Measurements from ENCODE around the gene SBNO2.
"Not testable (repeated sequence)": the region's sequence is repeated elsewhere in the genome, so short reads cannot be mapped to it uniquely, and the experiment has no call there.

Gene SBNO2

DNA sequence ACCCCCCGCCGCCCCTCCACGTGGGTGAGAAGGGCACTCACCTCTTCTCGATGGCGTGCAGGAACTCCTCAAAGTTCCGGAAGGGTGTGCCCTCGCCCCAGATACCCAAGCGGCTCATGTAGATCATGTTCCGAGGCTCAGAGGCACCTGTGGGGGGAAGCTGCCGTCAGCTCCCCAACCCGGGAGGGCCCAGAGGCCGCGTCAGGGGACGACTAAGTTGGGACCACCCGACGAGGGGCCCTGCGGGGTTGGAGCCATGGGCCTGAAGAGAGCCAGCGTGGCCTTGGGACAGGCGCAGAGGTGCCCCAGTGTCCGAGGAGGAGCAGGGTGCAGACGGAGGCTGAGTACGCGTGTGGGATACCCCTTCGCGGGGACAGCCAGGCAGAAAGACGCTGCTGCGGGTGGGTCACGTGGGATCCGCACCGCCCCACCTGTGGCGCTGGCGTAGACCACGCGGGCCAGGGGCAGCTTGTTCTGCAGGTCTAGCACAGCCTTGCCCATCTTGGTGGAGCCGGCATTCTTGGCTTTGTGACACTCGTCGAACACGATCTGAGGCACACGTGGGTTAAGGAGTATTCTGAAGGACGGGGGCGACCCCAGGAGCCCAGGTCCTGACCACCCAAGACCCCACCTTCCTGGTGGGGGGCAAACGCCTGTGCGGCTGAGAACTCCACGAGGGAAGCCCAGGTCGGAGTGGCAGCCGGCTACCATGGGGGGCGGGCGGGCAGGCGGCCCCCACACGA is 54.4 kb downstream of the SBNO2 start:
- no peak for DNase-seq (ENCODE audit: low read depth in 2 of 2)

DNA sequence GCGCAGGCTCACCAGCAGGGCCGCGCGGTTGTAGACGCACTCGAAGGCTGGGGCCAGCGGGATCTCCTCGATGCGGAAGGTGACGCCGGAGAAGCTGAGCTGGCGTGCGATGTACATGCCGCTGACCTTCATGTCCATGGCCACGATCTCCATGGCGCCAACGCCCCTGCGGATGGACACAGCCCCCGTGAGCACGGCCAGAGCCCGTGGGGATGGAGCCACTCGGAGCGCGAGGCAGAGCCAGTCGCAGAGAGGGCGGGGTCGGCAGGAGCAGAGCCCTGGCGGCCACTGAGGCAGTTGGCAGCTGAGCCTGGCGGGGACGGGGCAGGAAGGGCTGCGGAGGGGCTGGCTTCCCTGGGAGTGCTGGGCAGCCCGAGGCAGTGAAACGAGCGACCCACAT is 55.1 kb downstream of the SBNO2 start:
- no peak for DNase-seq (ENCODE audit: low read depth in 2 of 2)

DNA sequence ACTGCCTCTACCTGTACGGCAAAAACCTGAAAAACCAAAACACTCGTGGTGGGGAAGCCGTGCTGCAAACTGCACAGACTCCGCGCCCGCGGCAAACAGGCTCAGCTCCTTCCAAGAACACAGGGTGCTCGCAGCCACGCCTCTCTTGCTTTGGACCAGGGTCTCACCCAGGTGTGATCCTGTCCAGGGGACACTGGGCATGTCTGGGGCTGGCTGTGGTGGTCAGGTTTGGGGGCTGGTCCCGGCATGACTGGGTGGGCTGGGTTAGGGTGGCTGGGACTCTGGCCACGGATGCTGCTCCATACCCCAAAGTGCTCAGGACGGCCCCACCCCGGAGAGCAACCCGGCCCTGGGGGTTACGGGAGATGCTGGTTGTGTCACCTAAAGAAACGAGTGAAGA is 56.4 kb downstream of the SBNO2 start:
- no peak for DNase-seq (ENCODE audit: low read depth in 2 of 2)

DNA sequence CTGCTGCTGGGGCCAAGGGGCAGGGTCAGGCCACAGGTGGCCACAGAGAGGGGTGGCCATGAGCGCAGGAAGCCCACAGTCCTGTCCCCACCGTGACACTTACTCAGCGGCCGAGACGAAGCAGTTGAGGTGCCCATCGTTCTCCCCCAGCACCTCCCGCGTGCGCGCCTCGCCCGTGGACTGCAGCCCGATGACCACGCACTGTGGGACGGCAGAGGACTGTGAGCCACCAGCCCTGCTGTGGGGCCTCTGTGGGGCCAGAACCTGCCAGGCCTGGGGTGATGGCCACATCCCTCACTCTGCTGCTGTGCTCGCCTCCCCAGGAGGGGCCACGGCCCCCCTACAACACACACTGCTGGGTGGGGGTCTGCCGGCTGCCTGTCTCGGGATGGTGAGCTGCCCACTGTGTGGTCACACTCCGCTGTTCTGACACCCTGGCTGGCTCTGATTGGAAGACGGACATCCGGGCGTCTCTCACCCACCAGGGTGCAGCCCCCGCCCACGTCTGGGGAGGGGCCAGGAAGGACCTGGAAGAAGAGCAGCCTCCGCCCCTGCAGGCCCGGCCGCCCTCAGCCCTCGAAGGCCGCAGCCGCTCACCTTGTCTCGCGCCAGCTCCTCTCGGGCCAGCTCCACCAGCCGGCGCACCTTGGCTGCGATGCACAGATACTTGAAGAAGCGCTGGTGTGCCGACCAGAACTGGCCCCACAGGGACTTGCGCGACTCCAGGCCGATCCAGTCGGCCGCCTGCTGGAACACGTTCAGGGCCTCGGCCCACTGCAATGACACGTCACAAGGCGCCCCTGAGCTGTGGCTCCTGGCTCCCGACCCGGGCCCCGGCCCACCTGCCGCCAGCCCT is 57.1 kb downstream of the SBNO2 start:
- DNase-seq (ENCODE audit: low read depth in 2 of 2) = no peak

DNA sequence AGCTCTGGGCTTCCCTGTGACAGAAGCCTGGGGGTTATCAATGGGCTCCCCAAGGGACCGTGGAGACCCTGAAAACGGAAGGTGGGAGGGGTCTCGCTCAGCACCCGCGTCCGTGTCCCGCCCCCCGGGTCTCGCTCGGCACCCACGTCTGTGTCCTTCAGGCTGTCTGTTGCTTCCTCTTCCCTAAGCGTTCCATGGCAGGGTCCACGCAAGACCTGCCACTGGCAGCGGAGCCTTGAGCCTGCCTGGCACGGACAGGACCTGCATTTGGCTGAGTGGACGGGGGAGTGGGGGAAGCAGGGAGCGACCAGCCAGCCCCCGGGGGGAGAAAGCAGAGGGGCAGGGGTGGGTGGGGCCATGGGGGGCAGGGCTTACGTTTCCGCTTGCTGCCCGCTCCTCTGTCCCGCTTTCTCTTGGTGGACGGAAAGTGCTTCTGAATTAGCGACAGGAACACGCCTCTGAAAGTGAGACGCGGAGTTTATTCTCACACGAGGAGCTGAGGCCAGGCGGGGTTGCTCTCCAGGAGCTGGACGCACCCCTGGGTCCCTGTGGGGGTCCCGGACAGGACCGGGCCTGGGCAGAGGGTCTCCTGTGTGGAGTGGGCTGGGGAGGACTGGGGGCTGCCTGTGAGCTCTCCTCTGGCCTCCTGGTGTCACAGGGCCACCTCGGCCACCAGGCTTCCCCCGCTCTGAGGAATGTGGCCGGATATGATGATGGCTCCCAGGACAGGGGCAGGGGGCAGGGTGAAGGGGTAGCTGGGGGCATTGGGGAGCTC is 58.2 kb downstream of the SBNO2 start:
- DNase-seq (ENCODE audit: low read depth in 2 of 2) = no peak

DNA sequence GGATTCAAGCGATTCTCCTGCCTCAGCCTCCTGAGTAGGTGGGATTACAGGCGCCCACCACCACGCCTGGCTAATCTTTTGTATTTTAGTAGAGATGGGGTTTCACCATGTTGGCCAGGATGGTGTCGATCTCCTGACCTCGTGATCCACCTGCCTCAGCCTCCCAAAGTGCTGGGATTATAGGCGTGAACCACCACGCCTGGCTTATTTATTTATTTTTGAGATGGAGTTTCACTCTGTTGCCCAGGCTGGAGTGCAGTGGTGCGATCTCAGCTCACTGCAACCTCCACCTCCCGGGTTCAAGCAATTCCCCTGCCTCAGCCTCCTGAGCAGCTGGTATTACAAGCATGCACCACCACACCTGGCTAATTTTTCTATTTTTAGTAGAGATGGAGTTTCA is 59.3 kb downstream of the SBNO2 start:
- DNase-seq (ENCODE audit: low read depth in 2 of 2) = not testable (repeated sequence)

DNA sequence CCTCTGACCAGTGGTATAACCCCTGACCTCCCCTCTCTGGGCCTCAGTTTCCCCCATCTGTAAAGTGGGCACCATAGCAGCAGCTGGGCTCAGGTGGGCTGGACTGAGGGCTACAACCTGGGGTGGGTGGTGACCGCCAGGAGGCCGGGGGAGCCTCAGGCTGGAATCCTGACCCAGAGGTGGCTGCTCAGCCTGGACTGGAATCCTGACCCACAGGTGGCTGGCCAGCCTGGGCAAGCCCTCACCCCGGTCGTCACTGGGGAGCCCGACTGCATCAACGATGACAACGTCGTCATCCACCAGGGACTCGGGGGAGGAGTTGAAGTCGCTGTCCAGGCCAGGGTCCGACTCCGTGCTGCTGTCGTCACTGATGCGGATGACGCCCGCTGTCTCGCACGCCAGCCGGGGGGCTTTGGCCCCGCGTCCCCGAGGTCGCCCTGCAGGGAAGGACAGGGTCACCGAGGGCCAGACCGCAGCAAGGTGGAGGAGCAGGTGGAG is 60.0 kb downstream of the SBNO2 start:
- no peak for DNase-seq (ENCODE audit: low read depth in 2 of 2)

DNA sequence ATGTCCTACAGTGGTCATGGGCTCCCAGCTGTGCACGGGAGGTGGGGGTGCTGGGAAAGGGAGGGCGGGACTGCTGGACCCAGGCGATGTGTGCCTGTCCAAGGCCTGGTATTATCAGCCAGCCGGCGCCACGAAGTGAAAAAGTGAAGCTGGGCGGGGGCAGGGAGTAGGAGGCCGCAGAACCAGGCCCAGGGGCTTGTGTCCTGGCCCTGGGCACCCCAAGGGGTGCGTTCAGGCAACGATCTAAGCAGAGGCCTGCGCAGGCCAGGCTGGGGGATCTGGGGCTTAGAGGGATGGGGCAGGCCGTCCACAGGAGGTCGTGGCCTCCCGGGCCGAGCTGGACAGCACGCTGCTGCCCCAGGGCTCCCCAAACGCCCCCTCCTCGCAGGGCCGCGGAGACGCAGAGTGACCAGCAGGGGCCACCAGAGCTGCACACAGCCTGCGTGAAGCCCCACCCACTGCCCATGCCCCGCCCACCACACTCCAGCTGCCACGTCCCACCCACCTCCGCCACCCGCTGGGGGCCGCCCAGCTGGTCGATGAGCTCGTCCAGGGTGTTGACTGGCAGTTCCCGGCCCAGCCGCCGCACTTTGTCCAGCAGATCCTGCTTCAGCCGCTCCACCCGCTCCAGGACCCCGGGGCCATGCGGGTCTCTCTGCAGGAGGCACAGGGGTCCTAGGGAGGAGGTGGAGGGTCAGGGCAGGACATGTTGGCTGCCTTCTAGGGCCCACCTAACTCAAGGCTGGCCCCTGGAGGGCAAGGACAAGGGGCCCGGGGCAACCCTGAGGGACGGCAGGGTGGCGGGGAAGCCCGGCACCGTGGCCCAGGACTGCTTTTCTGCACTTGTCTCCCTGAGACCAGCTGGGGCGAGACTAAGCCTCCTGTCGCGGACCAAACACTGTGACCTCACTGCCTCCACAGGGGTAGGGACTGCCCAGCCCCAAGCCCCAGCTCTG is 60.8 kb downstream of the SBNO2 start:
- peak; percentile 69 to 74 for DNase-seq (ENCODE audit: low read depth in 2 of 2)

DNA sequence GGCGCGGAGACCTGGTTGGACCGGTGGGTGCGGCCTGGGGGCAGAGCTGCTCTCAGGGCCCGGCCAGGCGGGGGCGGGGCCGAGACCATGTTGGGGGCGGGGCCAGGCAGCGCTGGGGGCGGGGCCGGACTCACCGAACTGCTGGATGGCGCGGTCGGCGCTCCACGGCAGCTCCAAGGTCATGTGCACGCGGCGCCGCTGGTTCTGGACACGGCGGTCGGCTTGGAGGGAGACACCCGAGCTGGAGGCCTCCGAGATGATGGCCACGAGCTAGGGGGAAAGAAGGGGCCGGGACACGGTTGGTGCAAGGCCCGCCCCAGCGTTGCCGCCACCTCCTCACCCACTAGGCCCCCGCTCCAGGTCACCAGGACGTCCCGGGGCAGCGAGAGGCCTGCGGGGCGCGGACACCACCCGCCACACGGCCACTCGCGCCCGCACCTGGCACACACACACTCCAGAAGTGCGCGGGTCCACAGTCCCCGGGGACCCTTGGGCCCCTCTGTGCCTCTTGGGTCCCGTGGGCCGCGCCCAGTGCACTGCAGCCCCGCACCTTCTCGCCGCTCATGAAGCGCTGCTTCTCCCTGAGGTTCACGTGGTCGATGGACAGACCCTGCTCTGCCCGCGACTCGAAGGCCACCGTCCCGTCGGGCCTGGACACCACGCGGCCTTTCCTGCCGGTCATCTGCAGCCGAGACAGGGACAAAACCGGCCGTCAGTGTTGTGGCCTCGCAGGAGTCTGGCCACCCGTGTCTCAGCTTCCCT is 61.6 kb downstream of the SBNO2 start:
- DNase-seq (ENCODE audit: low read depth in 2 of 2) = no peak

DNA sequence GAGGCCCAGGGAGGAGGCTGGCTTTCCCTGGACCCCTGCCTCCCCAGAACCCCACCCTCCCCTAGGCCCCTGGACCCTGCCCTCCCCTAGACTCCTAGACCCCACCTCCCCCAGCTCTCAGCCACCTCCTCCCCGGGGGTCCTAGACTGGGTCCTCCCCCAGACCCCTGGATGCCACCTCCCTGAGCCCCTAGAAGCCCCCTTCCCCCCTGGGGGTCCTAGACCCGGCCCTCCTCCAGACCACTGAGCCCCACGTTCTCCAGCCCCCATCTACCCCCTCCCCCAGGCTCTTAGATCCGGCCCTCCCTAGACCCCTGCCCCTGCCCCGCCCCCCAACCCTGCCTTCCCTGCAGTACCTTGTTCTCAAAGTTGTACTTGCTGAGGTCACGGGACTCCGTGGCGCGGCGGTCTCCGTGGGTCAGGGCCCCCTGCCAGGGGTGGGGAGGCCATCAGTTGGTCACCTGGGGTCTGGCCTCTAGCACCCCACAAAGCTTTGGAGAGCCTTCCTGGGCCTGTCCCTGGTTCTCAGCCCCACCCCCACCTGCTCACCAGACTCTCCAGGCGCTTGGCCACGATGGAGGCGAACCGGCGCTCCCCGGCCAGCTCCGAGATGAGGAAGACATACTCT is 62.3 kb downstream of the SBNO2 start:
- DNase-seq (ENCODE audit: low read depth in 2 of 2) = no peak

DNA sequence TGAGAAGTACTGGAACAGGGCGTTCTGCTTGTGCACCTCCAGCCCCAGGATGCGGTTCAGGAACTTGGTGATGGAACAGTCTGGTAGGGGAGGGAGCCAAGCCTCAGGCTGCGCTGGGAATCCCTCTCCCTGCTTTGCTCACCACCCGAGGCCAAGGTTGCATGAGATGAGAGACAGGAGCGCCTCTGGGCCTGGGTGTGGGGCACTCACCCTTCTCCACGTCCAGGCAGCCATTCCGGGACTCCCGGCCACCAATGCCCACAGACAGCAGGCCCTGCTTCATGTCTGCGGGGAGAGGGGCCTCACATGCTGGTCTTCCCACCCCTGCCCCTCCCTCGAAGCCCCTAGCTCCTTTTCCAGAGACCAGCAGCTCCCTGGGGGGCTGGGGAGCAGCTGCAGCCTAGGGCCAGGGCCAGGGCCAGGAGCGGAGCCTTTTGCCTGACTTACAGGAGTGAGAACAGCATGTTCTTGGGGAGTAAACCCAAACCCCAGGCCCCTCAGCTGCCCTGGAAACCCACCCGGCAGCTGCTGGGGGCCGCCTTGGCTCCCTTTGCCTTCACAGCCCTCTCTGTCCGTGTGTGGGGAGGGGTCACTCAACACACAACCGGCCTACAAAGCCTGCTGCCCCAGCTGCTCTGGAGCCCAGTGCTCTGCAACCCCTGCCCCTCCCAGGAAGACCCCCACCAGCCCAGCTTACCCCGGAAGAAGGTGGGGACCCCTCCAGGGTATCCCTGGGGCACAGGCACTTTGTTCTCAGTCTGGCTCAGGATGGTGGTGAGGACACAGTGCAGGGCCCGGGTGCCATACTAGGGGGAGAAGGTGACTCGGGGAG is 63.0 kb downstream of the SBNO2 start:
- no peak for DNase-seq (ENCODE audit: low read depth in 2 of 2)

DNA sequence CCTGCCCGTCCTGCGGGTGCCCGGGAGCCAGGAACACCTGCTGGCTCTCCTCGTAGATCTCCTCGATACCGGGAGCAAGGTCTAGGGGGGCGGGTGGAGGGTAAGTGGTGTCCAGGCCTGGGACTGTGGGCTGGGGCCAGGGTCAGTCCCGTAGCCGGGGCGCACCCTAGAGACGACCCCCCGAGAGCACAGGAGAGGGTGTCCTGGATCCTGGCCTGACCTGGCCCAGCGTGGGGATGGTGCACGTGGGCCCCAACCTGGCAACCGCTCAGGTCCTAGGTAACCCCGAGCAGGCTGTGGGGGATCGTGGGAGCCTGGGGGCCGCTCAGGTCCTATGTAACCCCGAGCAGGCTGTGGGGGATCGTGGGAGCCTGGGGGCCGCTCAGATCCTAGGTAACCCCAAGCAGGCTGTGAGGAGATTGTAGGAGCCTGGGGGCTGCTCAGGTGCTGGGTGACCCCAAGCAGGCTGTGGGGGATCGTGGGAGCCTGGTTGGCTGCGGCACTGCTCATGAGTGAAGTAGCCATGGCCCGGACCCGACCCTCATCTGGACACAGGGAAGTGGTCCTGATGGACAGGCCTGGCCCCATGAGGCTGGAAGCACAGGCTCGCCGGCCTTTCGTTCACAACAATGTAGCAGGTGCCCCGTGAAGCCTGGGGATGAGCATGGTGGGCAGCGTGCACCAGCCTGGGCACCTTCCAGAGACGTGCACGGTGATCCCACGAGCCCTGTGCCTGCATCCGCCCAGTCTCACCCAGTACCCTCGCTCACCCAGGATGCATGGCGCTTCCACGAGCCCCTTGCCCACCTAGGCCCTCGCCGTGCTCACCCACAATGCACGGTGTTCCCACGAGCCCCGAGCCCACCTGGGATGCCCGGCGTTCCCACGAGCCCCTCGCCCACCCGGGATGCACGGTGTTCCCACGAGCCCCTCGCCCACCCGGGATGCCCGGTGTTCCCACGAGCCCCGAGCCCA is 64.1 kb downstream of the SBNO2 start:
- no peak for DNase-seq (ENCODE audit: low read depth in 2 of 2)

DNA sequence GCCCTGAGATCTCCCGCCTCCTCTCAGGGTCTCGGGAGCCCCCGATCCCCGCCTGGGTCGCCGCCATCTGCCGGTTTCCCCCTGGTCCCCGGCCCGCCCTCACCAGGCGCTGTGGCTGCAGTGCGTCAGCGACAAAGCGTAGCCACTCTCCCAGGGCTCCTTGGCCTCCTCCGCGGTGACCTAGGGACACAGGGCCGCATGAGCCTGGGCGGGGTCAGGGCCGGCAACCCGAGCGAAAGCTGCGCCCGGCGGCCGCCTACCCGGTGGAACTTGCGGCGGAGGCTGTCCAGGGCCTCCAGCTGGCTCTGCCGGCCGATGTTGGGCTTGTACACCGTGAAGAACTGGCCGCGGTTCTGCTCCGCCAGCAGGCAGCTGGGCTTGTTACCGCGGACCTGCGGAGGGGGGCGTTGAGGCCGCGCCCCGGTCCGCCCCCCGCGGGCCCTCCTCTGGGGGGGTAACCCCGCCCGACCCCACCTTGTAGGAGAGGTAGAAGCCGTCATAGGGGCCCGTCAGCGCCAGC is 65.0 kb downstream of the SBNO2 start:
- no peak for DNase-seq (ENCODE audit: low read depth in 2 of 2)

DNA sequence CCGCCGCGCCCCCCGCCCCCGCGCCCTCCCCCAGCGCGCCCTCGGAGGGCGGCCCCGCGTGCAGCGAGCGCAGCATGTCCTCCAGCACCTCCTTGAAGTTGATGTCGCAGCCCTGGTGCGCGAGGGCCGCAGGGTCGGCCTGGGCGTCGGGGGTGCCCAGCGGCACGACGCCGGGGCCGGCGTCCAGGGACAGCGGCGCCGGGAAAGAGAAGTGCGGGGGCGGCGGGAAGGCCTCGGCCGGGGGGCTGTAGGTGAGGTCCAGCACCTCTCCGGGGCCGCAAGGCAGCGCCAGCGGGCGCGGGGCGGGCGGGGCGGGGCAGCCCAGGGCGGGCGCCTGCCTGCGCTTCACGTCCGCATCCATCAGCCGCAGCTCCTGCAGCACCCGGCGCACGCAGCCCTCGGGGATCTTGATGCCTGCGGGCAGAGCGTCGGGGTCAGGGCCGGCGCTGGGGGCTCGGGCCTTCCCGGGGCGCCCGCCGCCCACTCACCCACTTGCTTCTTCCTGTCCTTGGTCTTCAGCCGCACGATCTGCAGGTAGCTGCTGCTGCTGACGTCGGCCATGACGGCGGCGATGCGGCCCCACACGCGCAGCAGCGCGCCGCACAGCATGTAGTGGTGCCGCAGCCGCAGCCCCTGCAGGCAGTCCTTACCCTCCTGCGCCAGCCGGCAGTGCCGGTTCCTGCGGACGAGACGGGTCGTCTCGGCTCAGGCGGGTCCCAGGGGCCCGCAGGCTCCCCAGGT is 65.6 kb downstream of the SBNO2 start:
- DNase-seq (ENCODE audit: low read depth in 2 of 2) = no peak

DNA sequence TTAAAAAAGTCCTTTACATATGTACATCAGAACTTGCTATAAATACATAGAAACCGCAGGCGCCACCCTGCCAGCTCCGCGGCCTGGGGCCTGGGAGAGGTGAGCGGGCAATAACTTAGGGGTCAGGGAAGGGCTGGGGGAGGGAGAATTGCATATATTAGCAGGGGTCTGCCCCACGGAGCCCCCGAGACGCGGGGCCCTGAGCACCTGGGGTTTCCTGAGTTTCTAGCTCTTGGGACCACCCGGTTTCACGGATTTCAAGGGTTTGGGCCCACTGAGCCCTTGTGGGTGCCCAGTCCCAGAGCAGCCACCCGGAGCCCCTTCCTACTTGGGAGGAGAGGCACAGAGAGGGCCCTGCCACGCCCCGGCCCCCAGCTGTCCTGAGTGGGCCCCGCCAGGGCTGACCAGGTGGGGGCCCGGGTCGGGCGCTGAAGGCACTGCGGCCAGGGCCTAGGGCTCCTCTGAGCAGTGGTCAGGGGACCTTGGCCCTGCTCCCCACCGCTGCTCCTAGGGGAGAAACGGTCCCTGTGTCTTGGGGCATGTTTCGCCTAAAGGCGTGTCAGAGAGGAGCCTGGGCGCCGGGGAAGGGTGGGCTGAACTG is 66.3 kb downstream of the SBNO2 start:
- no peak for DNase-seq (ENCODE audit: low read depth in 2 of 2)

All from stimulated activated CD8-positive, alpha-beta memory T cell treated with anti-CD3 and anti-CD28 coated beads, Interleukin-2, amount 100 ng/mL, for 1 hour (primary cell).